Esophagus squamous epithelium (tissue), 4 donors: ENCODE results near the gene ZNF506.

Experiments used
- POLR2A ChIP-seq, 4 donors: fragments of 450-650 bp; IDR thresholded peaks; one replicate each; pipeline ENCODE4 v1.6.1; 2017; ENCODE audit warnings: antibody characterized with exemption in 4 of 4, mild to moderate bottlenecking in 4 of 4, moderate library complexity in 3 of 4
- TF ChIP-seq, protein P1 (sequence below), 6 experiments: fragments of 450-650 bp in 4 of 6; fragments of 200-600 bp in 2 of 6; sonication (generic) in 2 of 6; IDR thresholded peaks; one replicate each; pipeline ENCODE4 v1.5.1; 2016 to 2019; ENCODE audit warnings: antibody characterized with exemption in 6 of 6, mild to moderate bottlenecking in 4 of 6, moderate library complexity in 4 of 6

DNA sequence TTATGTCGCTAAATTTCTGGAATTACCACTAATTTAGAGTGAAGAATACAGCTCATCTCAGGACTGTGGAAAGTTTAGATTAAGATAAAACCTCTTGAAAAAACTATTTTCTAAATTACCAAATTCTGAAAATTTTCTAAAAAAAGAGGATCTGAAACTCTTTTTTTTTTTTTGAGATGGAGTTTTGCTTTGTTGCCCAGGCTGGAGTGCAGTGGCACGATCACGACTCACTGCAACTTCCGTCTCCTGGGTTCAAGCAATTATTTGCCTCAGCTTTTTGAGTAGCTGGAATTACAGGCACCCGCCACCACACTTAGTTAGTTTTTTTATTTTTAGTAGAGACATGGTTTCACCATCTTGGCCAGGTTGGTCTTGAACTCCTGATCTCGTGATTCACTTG lies 27.5 kb upstream of the ZNF506 start:
- TF ChIP-seq, protein P1, sequence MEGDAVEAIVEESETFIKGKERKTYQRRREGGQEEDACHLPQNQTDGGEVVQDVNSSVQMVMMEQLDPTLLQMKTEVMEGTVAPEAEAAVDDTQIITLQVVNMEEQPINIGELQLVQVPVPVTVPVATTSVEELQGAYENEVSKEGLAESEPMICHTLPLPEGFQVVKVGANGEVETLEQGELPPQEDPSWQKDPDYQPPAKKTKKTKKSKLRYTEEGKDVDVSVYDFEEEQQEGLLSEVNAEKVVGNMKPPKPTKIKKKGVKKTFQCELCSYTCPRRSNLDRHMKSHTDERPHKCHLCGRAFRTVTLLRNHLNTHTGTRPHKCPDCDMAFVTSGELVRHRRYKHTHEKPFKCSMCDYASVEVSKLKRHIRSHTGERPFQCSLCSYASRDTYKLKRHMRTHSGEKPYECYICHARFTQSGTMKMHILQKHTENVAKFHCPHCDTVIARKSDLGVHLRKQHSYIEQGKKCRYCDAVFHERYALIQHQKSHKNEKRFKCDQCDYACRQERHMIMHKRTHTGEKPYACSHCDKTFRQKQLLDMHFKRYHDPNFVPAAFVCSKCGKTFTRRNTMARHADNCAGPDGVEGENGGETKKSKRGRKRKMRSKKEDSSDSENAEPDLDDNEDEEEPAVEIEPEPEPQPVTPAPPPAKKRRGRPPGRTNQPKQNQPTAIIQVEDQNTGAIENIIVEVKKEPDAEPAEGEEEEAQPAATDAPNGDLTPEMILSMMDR (IDR thresholded peaks at IDR 0.05): no peak
- no peak for TF ChIP-seq POLR2A (IDR thresholded peaks at IDR 0.05)
